GM12873 (cell line): Measurements from ENCODE around the gene ATP9B.

Experiments
- CTCF ChIP-seq: IDR thresholded peaks from 2 replicates; pipeline ENCODE4 v1.5.1; 2012; ENCODE audit warnings: low read depth, mild to moderate bottlenecking, moderate library complexity, low read length, control low read depth; ENCODE audit not compliant: insufficient read depth; ENCODE audit errors: missing control alignments

Gene ATP9B

GRCh38 chr18:79365701-79366100 lies 296.5 kb downstream of the ATP9B start:
- no peak for TF ChIP-seq CTCF

GRCh38 chr18:79366177-79367094 lies 297.2 kb downstream of the ATP9B start:
- no peak for TF ChIP-seq CTCF

- no peak for TF ChIP-seq CTCF
Observed at GRCh38 chr18:79367480-79367879, 298.3 kb downstream of the ATP9B start.

GRCh38 chr18:79367989-79368388 lies 298.8 kb downstream of the ATP9B start:
- no peak for TF ChIP-seq CTCF

- TF ChIP-seq CTCF: no peak
Observed at GRCh38 chr18:79368681-79369080, 299.5 kb downstream of the ATP9B start.

- no peak for TF ChIP-seq CTCF
Observed at GRCh38 chr18:79371561-79372121, 302.4 kb downstream of the ATP9B start.

- no peak for TF ChIP-seq CTCF
Observed at GRCh38 chr18:79372461-79372860, 303.3 kb downstream of the ATP9B start.
